Muscle of arm (tissue), 14 donors: ENCODE results near the gene SH3D21. TPM values are rescaled to one million over a fixed set of nuclear protein-coding genes. Genes with fewer than 3 reads are reported as not detected.
A peak's percentile ranks its signal among the peaks of the same experiment; 100 is the strongest.

Experiments used
- DNase-seq: peaks from one replicate; pipeline ENCODE4 v3.0.0-alpha.2; 2013
- long read RNA-seq, 11 donors: transcript quantifications; one replicate each; lab custom pipeline, GENCODE V29; 2026
- polyA plus RNA-seq, 12 donors: library from polyadenylated mRNA; unstranded; fragments of 120-200 nt; gene quantifications; one replicate each; pipeline ENCODE4 v1.2.1, GENCODE V29; 2013; ENCODE audit not compliant: insufficient read length in 12 of 12

SH3D21 gene
- polyA plus RNA-seq = 10 to 100 TPM in 2 of 12 donors, 1 to 10 TPM in 9, not detected in 1; 2.1 to 16.8 (median 3.0) TPM
- long read RNA-seq, donor 1, partial matches to known transcripts = 5 of 53 reads
- long read RNA-seq, donor 1, other reads (novel, unspliced or antisense) = 47 of 53 reads
- long read RNA-seq, donor 2 = 0 reads
- long read RNA-seq, donor 3 = 0 reads
- long read RNA-seq, donor 4 = 0 reads
- long read RNA-seq, donor 5 = 0 reads
- long read RNA-seq, donor 6 = 0 reads
- long read RNA-seq, donor 7, partial matches to known transcripts = 5 of 33 reads
- long read RNA-seq, donor 7, other reads (novel, unspliced or antisense) = 28 of 33 reads
- long read RNA-seq, donor 8, partial matches to known transcripts = 0 of 66 reads
- long read RNA-seq, donor 8, other reads (novel, unspliced or antisense) = 66 of 66 reads
- long read RNA-seq, donor 9, partial matches to known transcripts = 51 of 120 reads
- long read RNA-seq, donor 9, other reads (novel, unspliced or antisense) = 69 of 120 reads
- long read RNA-seq, donor 10, partial matches to known transcripts = 0 of 43 reads
- long read RNA-seq, donor 10, other reads (novel, unspliced or antisense) = 43 of 43 reads
- long read RNA-seq, donor 11 = 0 reads

GRCh38 chr1:36306210-36306901 is at the start of gene SH3D21:
Gene SH3D21 (plus strand): TSS chr1:36306368. CDS start chr1:36306421, 53 bp downstream.
- no peak for DNase-seq

- DNase-seq = no peak
Measured at GRCh38 chr1:36256558-36257374, 49.4 kb upstream of the SH3D21 start.

- DNase-seq = no peak
Measured at GRCh38 chr1:36257375-36257767, 48.8 kb upstream of the SH3D21 start.

- no peak for DNase-seq
Measured at GRCh38 chr1:36258960-36259344, 47.2 kb upstream of the SH3D21 start.

GRCh38 chr1:36268981-36269380 is 37.2 kb upstream of the SH3D21 start:
- no peak for DNase-seq

GRCh38 chr1:36269408-36269838 is 36.7 kb upstream of the SH3D21 start:
- no peak for DNase-seq

- DNase-seq = no peak
Measured at GRCh38 chr1:36273024-36273423, 33.1 kb upstream of the SH3D21 start.

- no peak for DNase-seq
Measured at GRCh38 chr1:36274201-36274600, 32.0 kb upstream of the SH3D21 start.

GRCh38 chr1:36276688-36277087 is 29.5 kb upstream of the SH3D21 start:
- no peak for DNase-seq

GRCh38 chr1:36279110-36279788 is 26.9 kb upstream of the SH3D21 start:
- DNase-seq = no peak

GRCh38 chr1:36279789-36280296 is 26.3 kb upstream of the SH3D21 start:
- DNase-seq = no peak

GRCh38 chr1:36284061-36284460 is 22.1 kb upstream of the SH3D21 start:
- no peak for DNase-seq

- DNase-seq = no peak
Measured at GRCh38 chr1:36284517-36284916, 21.7 kb upstream of the SH3D21 start.

GRCh38 chr1:36285443-36286101 is 20.6 kb upstream of the SH3D21 start:
- DNase-seq = peak; percentile 87

- DNase-seq = no peak
Measured at GRCh38 chr1:36286802-36287201, 19.4 kb upstream of the SH3D21 start.

- no peak for DNase-seq
Measured at GRCh38 chr1:36287595-36287994, 18.6 kb upstream of the SH3D21 start.

- no peak for DNase-seq
Measured at GRCh38 chr1:36295390-36295789, 10.8 kb upstream of the SH3D21 start.

GRCh38 chr1:36297062-36297461 is 9.1 kb upstream of the SH3D21 start:
- DNase-seq = no peak

- DNase-seq = no peak
Measured at GRCh38 chr1:36298640-36299039, 7.5 kb upstream of the SH3D21 start.

GRCh38 chr1:36300526-36300925 is 5.6 kb upstream of the SH3D21 start:
- no peak for DNase-seq

GRCh38 chr1:36301220-36301619 is 4.9 kb upstream of the SH3D21 start:
- DNase-seq = no peak
